HepG2 (cell line): ENCODE results near the gene ITGAE. TPM values are rescaled to one million over a fixed set of nuclear protein-coding genes. Genes with fewer than 3 reads are reported as not detected.
A peak's percentile ranks its signal among the peaks of the same experiment; 100 is the strongest.

ENCODE experiments used
- ADNP ChIP-seq: sonication (generic); formaldehyde crosslinking; IDR thresholded peaks from 2 replicates; pipeline ENCODE4 v1.4.0; 2020; ENCODE audit warnings: missing genetic modification reagents
- ATF1 ChIP-seq: IDR thresholded peaks from 2 replicates; pipeline ENCODE4 v1.6.1; 2016; ENCODE audit warnings: mild to moderate bottlenecking, control low read depth
- CC2D1A ChIP-seq: sonication (generic); formaldehyde crosslinking; IDR thresholded peaks from 2 replicates; pipeline ENCODE4 v1.8.1; 2023; ENCODE audit warnings: mild to moderate bottlenecking, missing genetic modification reagents
- CCAR2 ChIP-seq: fragments of 200-400 bp; formaldehyde crosslinking; optimal IDR thresholded peaks from 2 replicates; pipeline ENCODE3; 2018; ENCODE audit warnings: low read depth, mild to moderate bottlenecking, low read length, moderate library complexity
- PHB2 ChIP-seq: fragments of 450-650 bp; IDR thresholded peaks from 2 replicates; pipeline ENCODE4 v1.6.1; 2018; ENCODE audit not compliant: partially characterized antibody
- ZNF253 ChIP-seq: sonication (generic); formaldehyde crosslinking; IDR thresholded peaks from 2 replicates; pipeline ENCODE4 v1.8.0; 2022; ENCODE audit warnings: mild to moderate bottlenecking, missing genetic modification reagents, borderline replicate concordance
- ZNF333 ChIP-seq: sonication (generic); formaldehyde crosslinking; IDR thresholded peaks from 2 replicates; pipeline ENCODE4 v1.4.0; 2020; ENCODE audit warnings: mild to moderate bottlenecking, missing genetic modification reagents, borderline replicate concordance
- ZNF337 ChIP-seq: sonication (generic); formaldehyde crosslinking; IDR thresholded peaks from 2 replicates; pipeline ENCODE4 v1.5.1; 2020; ENCODE audit warnings: missing genetic modification reagents, low read depth, mild to moderate bottlenecking, borderline replicate concordance
- ZNF460 ChIP-seq: sonication (generic); formaldehyde crosslinking; IDR thresholded peaks from 2 replicates; pipeline ENCODE4 v1.5.1; 2020; ENCODE audit warnings: missing genetic modification reagents, mild to moderate bottlenecking, borderline replicate concordance
- ZNF530 ChIP-seq: sonication (generic); formaldehyde crosslinking; IDR thresholded peaks from 2 replicates; pipeline ENCODE4 v1.5.0; 2020; ENCODE audit warnings: low read depth, mild to moderate bottlenecking, missing genetic modification reagents
- ZNF615 ChIP-seq: sonication (generic); formaldehyde crosslinking; IDR thresholded peaks from 2 replicates; pipeline ENCODE4 v1.5.0; 2020; ENCODE audit warnings: mild to moderate bottlenecking, missing genetic modification reagents, borderline replicate concordance
- ZNF616 ChIP-seq: sonication (generic); formaldehyde crosslinking; IDR thresholded peaks from 2 replicates; pipeline ENCODE4 v1.5.0; 2020; ENCODE audit warnings: low read depth, mild to moderate bottlenecking, missing genetic modification reagents
- ZNF670 ChIP-seq: sonication (generic); formaldehyde crosslinking; IDR thresholded peaks from 2 replicates; pipeline ENCODE4 v1.8.0; 2022; ENCODE audit warnings: mild to moderate bottlenecking, missing genetic modification reagents, borderline replicate concordance
- polyA plus RNA-seq, 8 experiments: library from polyadenylated mRNA; depleted of rRNA in 3 of 8; stranded (reverse) in 7 of 8; unstranded in 1 of 8; fragments of >200 nt; fragmentation: Illumina TruSeq in 4 of 8; extraction: Trizol in 4 of 8; gene quantifications; 2 replicates each; pipeline versions ENCODE4 v1.2.1 to v1.2.3, GENCODE V29; 2011 to 2016; ENCODE audit warnings: low read depth in 4 of 8, missing spikeins in 1 of 8, mixed read lengths in 1 of 8; ENCODE audit not compliant: insufficient read depth in 1 of 8
- total RNA-seq, 5 experiments: library from RNA; depleted of rRNA; stranded (reverse); fragments of >200 nt; fragmentation: Illumina TruSeq; extraction: Trizol; gene quantifications; 2 replicates each; pipeline ENCODE4 v1.2.3, GENCODE V29; 2016; ENCODE audit warnings: low read depth in 1 of 5
- TF ChIP-seq, protein P1 (sequence below): sonication (generic); formaldehyde crosslinking; IDR thresholded peaks from 2 replicates; pipeline ENCODE4 v1.8.0; 2022; ENCODE audit warnings: low read depth, missing genetic modification reagents
- TF ChIP-seq, protein P2 (sequence below): sonication (generic); formaldehyde crosslinking; conservative IDR thresholded peaks from 2 replicates; pipeline ENCODE4 v1.4.0; 2020; ENCODE audit warnings: missing genetic modification reagents
- TF ChIP-seq, protein P3 (sequence below): sonication (generic); formaldehyde crosslinking; IDR thresholded peaks from 2 replicates; pipeline ENCODE4 v1.8.1; 2023; ENCODE audit warnings: mild to moderate bottlenecking, missing genetic modification reagents
- TF ChIP-seq, protein P4 (sequence below): sonication (generic); formaldehyde crosslinking; IDR thresholded peaks from 2 replicates; pipeline ENCODE4 v1.9.0; 2022; ENCODE audit warnings: low read depth, missing genetic modification reagents
- TF ChIP-seq, protein P5 (sequence below): sonication (generic); formaldehyde crosslinking; conservative IDR thresholded peaks from 2 replicates; pipeline ENCODE4 v1.8.0; 2022; ENCODE audit warnings: mild to moderate bottlenecking, moderate library complexity, missing genetic modification reagents

ITGAE gene
- total and polyA plus RNA-seq, 2 of the 13 experiments (the other 11 are each of a cell fraction or from before 2014, with no cell fraction given), result 42.3 to 49.0 TPM

DNA sequence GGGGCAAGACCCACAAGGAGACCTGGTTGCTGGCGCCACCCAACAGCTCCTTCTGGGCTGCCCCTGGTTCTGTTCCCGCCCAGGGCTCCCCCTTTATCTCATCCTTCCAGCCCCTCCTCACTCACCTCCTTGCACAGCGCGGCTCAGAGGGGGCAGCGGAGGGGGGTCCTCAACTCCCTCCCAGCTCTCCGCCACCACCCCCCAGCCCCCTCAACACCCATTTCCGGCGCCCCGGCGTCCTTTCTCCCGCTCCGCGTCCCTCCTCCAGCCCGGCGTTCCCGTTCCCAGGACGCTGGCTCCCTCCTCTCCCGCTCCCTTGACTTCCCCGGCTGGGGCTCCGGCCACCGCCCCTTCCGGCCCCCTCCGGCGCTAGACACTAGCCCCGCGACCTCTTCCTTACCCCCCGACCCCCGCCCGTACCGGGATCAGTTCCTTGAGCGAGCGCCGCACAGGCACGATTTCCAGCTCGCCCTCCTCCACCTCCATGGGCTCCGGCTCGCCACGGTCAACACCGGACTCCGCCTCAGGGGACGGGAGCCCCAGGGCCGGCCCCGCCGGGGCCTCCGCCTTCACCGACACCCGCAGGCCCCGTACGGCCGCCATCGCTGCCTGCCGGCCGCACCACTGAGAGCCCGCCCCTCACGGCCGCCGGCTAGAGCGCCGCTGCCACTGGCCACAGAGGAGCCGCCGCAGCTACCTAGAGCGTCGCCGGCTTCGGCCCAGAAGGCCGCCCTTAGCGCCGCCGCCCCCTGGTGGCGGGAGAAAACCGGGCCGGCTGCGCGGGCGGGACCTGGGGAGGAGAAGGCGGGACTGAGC is 44.8 kb upstream of the ITGAE start, which contains the start of gene NCBP3 (continued):
- TF ChIP-seq ZNF460 (peak; percentile 62; the same call in 1 of the 2 replicates), ZNF615 (CRISPR knock-in tag) (0 out of 2 replicates have a peak, but pooled peaks have one; percentile 79), ZNF253 (CRISPR knock-in tag) (no peak), ZNF530 (no peak), ZNF670 (CRISPR knock-in tag) (peak; percentile 86; the same call in 1 of the 2 replicates), ZNF333 (CRISPR knock-in tag) (no peak; the same call in 1 of the 2 replicates), CCAR2 (peak; percentile 92), ATF1 (no peak), PHB2 (no peak), ADNP (CRISPR knock-in tag) (no peak), ZNF616 (CRISPR knock-in tag) (no peak), CC2D1A (no peak), ZNF337 (peak; percentile 68; the same call in 1 of the 2 replicates)
- TF ChIP-seq, protein P1, sequence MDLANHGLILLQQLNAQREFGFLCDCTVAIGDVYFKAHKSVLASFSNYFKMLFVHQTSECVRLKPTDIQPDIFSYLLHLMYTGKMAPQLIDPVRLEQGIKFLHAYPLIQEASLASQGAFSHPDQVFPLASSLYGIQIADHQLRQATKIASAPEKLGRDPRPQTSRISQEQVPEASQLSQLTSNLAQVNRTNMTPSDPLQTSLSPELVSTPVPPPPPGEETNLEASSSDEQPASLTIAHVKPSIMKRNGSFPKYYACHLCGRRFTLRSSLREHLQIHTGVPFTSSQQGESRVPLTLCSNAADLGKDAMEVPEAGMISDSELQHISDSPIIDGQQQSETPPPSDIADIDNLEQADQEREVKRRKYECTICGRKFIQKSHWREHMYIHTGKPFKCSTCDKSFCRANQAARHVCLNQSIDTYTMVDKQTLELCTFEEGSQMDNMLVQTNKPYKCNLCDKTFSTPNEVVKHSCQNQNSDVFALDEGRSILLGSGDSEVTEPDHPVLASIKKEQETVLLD (CRISPR knock-in tag), result peak; percentile 90; the same call in 1 of the 2 replicates
- TF ChIP-seq, protein P2, sequence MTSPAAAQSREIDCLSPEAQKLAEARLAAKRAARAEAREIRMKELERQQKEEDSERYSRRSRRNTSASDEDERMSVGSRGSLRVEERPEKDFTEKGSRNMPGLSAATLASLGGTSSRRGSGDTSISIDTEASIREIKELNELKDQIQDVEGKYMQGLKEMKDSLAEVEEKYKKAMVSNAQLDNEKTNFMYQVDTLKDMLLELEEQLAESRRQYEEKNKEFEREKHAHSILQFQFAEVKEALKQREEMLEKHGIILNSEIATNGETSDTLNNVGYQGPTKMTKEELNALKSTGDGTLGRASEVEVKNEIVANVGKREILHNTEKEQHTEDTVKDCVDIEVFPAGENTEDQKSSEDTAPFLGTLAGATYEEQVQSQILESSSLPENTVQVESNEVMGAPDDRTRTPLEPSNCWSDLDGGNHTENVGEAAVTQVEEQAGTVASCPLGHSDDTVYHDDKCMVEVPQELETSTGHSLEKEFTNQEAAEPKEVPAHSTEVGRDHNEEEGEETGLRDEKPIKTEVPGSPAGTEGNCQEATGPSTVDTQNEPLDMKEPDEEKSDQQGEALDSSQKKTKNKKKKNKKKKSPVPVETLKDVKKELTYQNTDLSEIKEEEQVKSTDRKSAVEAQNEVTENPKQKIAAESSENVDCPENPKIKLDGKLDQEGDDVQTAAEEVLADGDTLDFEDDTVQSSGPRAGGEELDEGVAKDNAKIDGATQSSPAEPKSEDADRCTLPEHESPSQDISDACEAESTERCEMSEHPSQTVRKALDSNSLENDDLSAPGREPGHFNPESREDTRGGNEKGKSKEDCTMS, result no peak
- TF ChIP-seq, protein P3, sequence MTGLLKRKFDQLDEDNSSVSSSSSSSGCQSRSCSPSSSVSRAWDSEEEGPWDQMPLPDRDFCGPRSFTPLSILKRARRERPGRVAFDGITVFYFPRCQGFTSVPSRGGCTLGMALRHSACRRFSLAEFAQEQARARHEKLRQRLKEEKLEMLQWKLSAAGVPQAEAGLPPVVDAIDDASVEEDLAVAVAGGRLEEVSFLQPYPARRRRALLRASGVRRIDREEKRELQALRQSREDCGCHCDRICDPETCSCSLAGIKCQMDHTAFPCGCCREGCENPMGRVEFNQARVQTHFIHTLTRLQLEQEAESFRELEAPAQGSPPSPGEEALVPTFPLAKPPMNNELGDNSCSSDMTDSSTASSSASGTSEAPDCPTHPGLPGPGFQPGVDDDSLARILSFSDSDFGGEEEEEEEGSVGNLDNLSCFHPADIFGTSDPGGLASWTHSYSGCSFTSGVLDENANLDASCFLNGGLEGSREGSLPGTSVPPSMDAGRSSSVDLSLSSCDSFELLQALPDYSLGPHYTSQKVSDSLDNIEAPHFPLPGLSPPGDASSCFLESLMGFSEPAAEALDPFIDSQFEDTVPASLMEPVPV, result peak; percentile 69
- TF ChIP-seq, protein P4, sequence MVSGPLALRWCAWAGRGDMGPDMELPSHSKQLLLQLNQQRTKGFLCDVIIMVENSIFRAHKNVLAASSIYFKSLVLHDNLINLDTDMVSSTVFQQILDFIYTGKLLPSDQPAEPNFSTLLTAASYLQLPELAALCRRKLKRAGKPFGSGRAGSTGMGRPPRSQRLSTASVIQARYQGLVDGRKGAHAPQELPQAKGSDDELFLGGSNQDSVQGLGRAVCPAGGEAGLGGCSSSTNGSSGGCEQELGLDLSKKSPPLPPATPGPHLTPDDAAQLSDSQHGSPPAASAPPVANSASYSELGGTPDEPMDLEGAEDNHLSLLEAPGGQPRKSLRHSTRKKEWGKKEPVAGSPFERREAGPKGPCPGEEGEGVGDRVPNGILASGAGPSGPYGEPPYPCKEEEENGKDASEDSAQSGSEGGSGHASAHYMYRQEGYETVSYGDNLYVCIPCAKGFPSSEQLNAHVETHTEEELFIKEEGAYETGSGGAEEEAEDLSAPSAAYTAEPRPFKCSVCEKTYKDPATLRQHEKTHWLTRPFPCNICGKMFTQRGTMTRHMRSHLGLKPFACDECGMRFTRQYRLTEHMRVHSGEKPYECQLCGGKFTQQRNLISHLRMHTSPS (CRISPR knock-in tag), result no peak
- TF ChIP-seq, protein P5, sequence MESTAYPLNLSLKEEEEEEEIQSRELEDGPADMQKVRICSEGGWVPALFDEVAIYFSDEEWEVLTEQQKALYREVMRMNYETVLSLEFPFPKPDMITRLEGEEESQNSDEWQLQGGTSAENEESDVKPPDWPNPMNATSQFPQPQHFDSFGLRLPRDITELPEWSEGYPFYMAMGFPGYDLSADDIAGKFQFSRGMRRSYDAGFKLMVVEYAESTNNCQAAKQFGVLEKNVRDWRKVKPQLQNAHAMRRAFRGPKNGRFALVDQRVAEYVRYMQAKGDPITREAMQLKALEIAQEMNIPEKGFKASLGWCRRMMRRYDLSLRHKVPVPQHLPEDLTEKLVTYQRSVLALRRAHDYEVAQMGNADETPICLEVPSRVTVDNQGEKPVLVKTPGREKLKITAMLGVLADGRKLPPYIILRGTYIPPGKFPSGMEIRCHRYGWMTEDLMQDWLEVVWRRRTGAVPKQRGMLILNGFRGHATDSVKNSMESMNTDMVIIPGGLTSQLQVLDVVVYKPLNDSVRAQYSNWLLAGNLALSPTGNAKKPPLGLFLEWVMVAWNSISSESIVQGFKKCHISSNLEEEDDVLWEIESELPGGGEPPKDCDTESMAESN, result peak; percentile 97
